HG02852 (cell line): ENCODE measurements around the gene CARD16.

Experiments
- ATAC-seq: cut with Tn5 transposase; IDR thresholded peaks from one replicate; pipeline ENCODE4 v1.9.1; 2021; ENCODE audit warnings: mild to moderate bottlenecking, moderate library complexity; ENCODE audit not compliant: unreplicated experiment

Gene CARD16

GRCh38 chr11:105051559-105051958, 6.4 kb upstream of the CARD16 start:
- ATAC-seq = no peak

- no peak for ATAC-seq
These were observed 4.3 kb upstream of the CARD16 start for GRCh38 chr11:105049481-105049880.

- ATAC-seq = no peak
These were observed 1.9 kb upstream of the CARD16 start for GRCh38 chr11:105046898-105047579.

- no peak for ATAC-seq
These were observed 651 bp upstream of the CARD16 start for GRCh38 chr11:105045676-105046296.

GRCh38 chr11:105042178-105042577, 3.0 kb downstream of the CARD16 start:
- no peak for ATAC-seq

GRCh38 chr11:105040703-105041102, 4.4 kb downstream of the CARD16 start:
- ATAC-seq = no peak

- ATAC-seq = peak; percentile 96
These were observed 10.1 kb downstream of the CARD16 start, which contains the start of gene CASP1 for GRCh38 chr11:105034813-105035620. Gene CASP1, minus strand, starts transcription at chr11:105035144. Its CDS starts 31 bp downstream, at chr11:105035113.

GRCh38 chr11:105034388-105034787, 10.7 kb downstream of the CARD16 start:
- ATAC-seq = peak; percentile 14

GRCh38 chr11:105033781-105034180, 11.4 kb downstream of the CARD16 start:
- ATAC-seq = no peak

GRCh38 chr11:105033343-105033742, 11.8 kb downstream of the CARD16 start:
- no peak for ATAC-seq

GRCh38 chr11:105032495-105032894, 12.6 kb downstream of the CARD16 start:
- ATAC-seq = no peak

GRCh38 chr11:105027678-105028077, 17.5 kb downstream of the CARD16 start:
- ATAC-seq = no peak

- no peak for ATAC-seq
These were observed 20.7 kb downstream of the CARD16 start for GRCh38 chr11:105024394-105024793.

- ATAC-seq = no peak
These were observed 22.1 kb downstream of the CARD16 start, which contains the start of gene CASP5 for GRCh38 chr11:105023003-105023402. Gene CASP5, minus strand, starts transcription at chr11:105023168. Its CDS starts 32 bp downstream, at chr11:105023136.

- ATAC-seq = no peak
These were observed 22.6 kb downstream of the CARD16 start for GRCh38 chr11:105022527-105022926.

- ATAC-seq = no peak
These were observed 37.7 kb downstream of the CARD16 start for GRCh38 chr11:105007463-105007862.

- ATAC-seq = no peak
These were observed 39.7 kb downstream of the CARD16 start for GRCh38 chr11:105005451-105005845.

- no peak for ATAC-seq
These were observed 41.1 kb downstream of the CARD16 start for GRCh38 chr11:105004021-105004420.

GRCh38 chr11:105003151-105003550, 42.0 kb downstream of the CARD16 start:
- no peak for ATAC-seq

- ATAC-seq = peak; percentile 95
These were observed 44.3 kb downstream of the CARD16 start for GRCh38 chr11:105000797-105001196.

GRCh38 chr11:105000167-105000566, 45.0 kb downstream of the CARD16 start:
- no peak for ATAC-seq

GRCh38 chr11:104999721-105000120, 45.4 kb downstream of the CARD16 start:
- ATAC-seq = no peak
